GM23338 (cell line): ENCODE measurements around the gene OBSCN. TPM values are rescaled to one million over a fixed set of nuclear protein-coding genes. Genes with fewer than 3 reads are reported as not detected.

Experiments
- ATAC-seq: fragments of 200-7000 bp; cut with Tn5 transposase; 3 replicates; pipeline ENCODE4 v1.9.1; 2020
- DNase-seq: peaks from one replicate; pipeline ENCODE4 v3.0.0-alpha.2; 2015; ENCODE audit warnings: low spot score
- H2AFZ ChIP-seq: fragments of 200-600 bp; sonication (generic); 2 replicates; pipeline ENCODE4 v1.8.0; 2016; ENCODE audit warnings: antibody characterized with exemption, mild to moderate bottlenecking, moderate library complexity
- H3F3A ChIP-seq: fragments of 200-600 bp; sonication (generic); replicated peaks from 2 replicates; pipeline ENCODE4 v1.8.0; 2017; ENCODE audit warnings: antibody characterized with exemption, mixed run types, low read depth
- H3K27ac ChIP-seq: fragments of 200-600 bp; sonication (generic); 2 replicates; pipeline ENCODE4 v1.6.1; 2016; ENCODE audit warnings: low read depth
- H3K27me3 ChIP-seq: fragments of 200-600 bp; sonication (generic); 2 replicates; pipeline ENCODE4 v1.8.0; 2016; ENCODE audit warnings: mild to moderate bottlenecking, mixed run types, moderate library complexity; ENCODE audit not compliant: insufficient read depth
- H3K36me3 ChIP-seq: fragments of 200-600 bp; sonication (generic); 2 replicates; pipeline ENCODE4 v1.8.0; 2016; ENCODE audit warnings: mild to moderate bottlenecking; ENCODE audit not compliant: insufficient read depth
- H3K4me1 ChIP-seq: fragments of 200-600 bp; sonication (generic); 2 replicates; pipeline ENCODE4 v1.8.0; 2016; ENCODE audit warnings: mild to moderate bottlenecking, moderate library complexity; ENCODE audit not compliant: insufficient read depth
- H3K4me2 ChIP-seq: fragments of 200-600 bp; sonication (generic); 2 replicates; pipeline ENCODE4 v1.7.1; 2017; ENCODE audit warnings: mixed run types
- H3K4me3 ChIP-seq: fragments of 200-600 bp; sonication (generic); 2 replicates; pipeline ENCODE4 v1.6.1; 2016; ENCODE audit warnings: mixed run types
- H3K79me2 ChIP-seq: fragments of 200-600 bp; sonication (generic); replicated peaks from 2 replicates; pipeline ENCODE4 v1.8.0; 2017; ENCODE audit warnings: mild to moderate bottlenecking; ENCODE audit not compliant: insufficient read depth
- H3K9me2 ChIP-seq: fragments of 200-600 bp; sonication (generic); 2 replicates; pipeline ENCODE4 v1.8.0; 2017; ENCODE audit not compliant: insufficient read depth
- H4K20me1 ChIP-seq: fragments of 200-600 bp; sonication (generic); replicated peaks from 2 replicates; pipeline ENCODE4 v1.8.0; 2017; ENCODE audit warnings: mild to moderate bottlenecking; ENCODE audit not compliant: insufficient read depth
- H3K27ac Mint-ChIP-seq: 2 replicates; pipeline ENCODE4 v1.8.0; 2020; ENCODE audit warnings: inconsistent platforms, mild to moderate bottlenecking, moderate library complexity, mixed read lengths
- H3K27me3 Mint-ChIP-seq: 3 replicates; pipeline ENCODE4 v1.8.0; 2022; ENCODE audit warnings: low read depth, mild to moderate bottlenecking, moderate library complexity, mixed read lengths, inconsistent platforms; ENCODE audit not compliant: insufficient read depth, poor library complexity
- H3K36me3 Mint-ChIP-seq: 3 replicates; pipeline ENCODE4 v1.8.0; 2021; ENCODE audit warnings: low read depth, mild to moderate bottlenecking, inconsistent platforms, moderate library complexity, mixed read lengths
- H3K4me1 Mint-ChIP-seq: 3 replicates; pipeline ENCODE4 v1.8.0; 2020; ENCODE audit warnings: mild to moderate bottlenecking, inconsistent platforms, mixed read lengths
- H3K4me3 Mint-ChIP-seq: 3 replicates; pipeline ENCODE4 v1.8.0; 2021; ENCODE audit warnings: moderate library complexity, mild to moderate bottlenecking, inconsistent platforms, mixed read lengths
- H3K9me3 Mint-ChIP-seq: 3 replicates; pipeline ENCODE4 v1.8.0; 2020; ENCODE audit warnings: moderate library complexity, mild to moderate bottlenecking, inconsistent platforms, mixed read lengths
- CREB1 ChIP-seq: fragments of 250-450 bp; sonication (Bioruptor Pico); IDR thresholded peaks from 2 replicates; pipeline ENCODE4 v1.5.0; 2020; ENCODE audit warnings: low read depth, mild to moderate bottlenecking, moderate library complexity
- CTCF ChIP-seq, 2 experiments: fragments of 200-600 bp in 1 of 2; sonication (generic) in 1 of 2; conservative IDR thresholded peaks; 2 replicates each; pipeline versions ENCODE4 v1.5.1 to v1.6.1; 2016 to 2017; ENCODE audit warnings: antibody characterized with exemption in 2 of 2, low read depth in 2 of 2, mild to moderate bottlenecking in 2 of 2, moderate library complexity in 1 of 2
- EZH2 ChIP-seq: fragments of 200-600 bp; sonication (generic); IDR thresholded peaks from one replicate; pipeline ENCODE4 v1.8.0; 2017; ENCODE audit warnings: antibody characterized with exemption, mild to moderate bottlenecking, low read depth; ENCODE audit not compliant: unreplicated experiment
- EZH2phosphoT487 ChIP-seq: fragments of 200-600 bp; sonication (generic); IDR thresholded peaks from one replicate; pipeline ENCODE4 v1.8.1; 2018; ENCODE audit warnings: antibody characterized with exemption; ENCODE audit not compliant: unreplicated experiment
- JUNB ChIP-seq: IDR thresholded peaks from one replicate; pipeline ENCODE4 v1.6.1; 2016; ENCODE audit warnings: antibody characterized with exemption; ENCODE audit not compliant: unreplicated experiment
- REST ChIP-seq: IDR thresholded peaks from one replicate; pipeline ENCODE4 v1.6.1; 2018; ENCODE audit warnings: antibody characterized with exemption; ENCODE audit not compliant: unreplicated experiment
- ZNF114 ChIP-seq: fragments of 250-450 bp; sonication (Bioruptor Pico); IDR thresholded peaks from 2 replicates; pipeline ENCODE4 v1.5.0; 2020; ENCODE audit warnings: mild to moderate bottlenecking, moderate library complexity
- ZNF462 ChIP-seq: fragments of 250-450 bp; sonication (Bioruptor Pico); IDR thresholded peaks from 2 replicates; pipeline ENCODE4 v1.5.0; 2020; ENCODE audit warnings: mild to moderate bottlenecking, moderate library complexity
- polyA plus RNA-seq: library from polyadenylated mRNA; unstranded; fragments of >200 nt; fragmentation: Nextera tagmentation; extraction: Ambion mirVana; gene quantifications from 2 replicates; pipeline ENCODE4 v1.2.1, GENCODE V29; 2016
- total RNA-seq: library from RNA; depleted of rRNA; stranded (reverse); fragments of >200 nt; shearing (Covaris generic); gene quantifications from 2 replicates; pipeline ENCODE4 v1.2.3, GENCODE V29; 2014

The OBSCN gene
- total and polyA plus RNA-seq, 2 experiments from 2014 or later = 8.4 to 38.5 TPM

GRCh38 chr1:228258486-228258885, 50.6 kb downstream of the OBSCN start (continued):
- no peak for TF ChIP-seq CTCF (conservative IDR thresholded peaks at IDR 0.05; ENCODE audit: low read depth in 2 of 2)
- no peak for TF ChIP-seq ZNF114 (CRISPR knock-in tag)

GRCh38 chr1:228259368-228259894, 51.6 kb downstream of the OBSCN start:
- Mint-ChIP-seq H3K9me3 (peaks cover 10% of the 10 kb centered on the region), H3K27me3 (peaks cover 9% of the 10 kb centered on the region), H3K27ac (no peak overlapping the region), H3K4me3 (no peak overlapping the region), H3K36me3 (peaks cover 42% of the 10 kb centered on the region), H3K4me1 (no peaks in the 10 kb centered on the region; the same call in 2 of the 3 replicates)
- Histone ChIP-seq H3K27ac (no peak overlapping the region), H3K4me1 (no peaks in the 10 kb centered on the region), H4K20me1 (no peaks in the 10 kb centered on the region; the same call in 1 of the 2 replicates), H3K79me2 (no peaks in the 10 kb centered on the region), H3F3A (no peaks in the 10 kb centered on the region), H3K4me3 (no peak overlapping the region), H3K4me2 (no peak overlapping the region), H3K27me3 (no peaks in the 10 kb centered on the region), H3K36me3 (0 out of 2 replicates have a peak, but pooled peaks cover 3% of the 10 kb centered on the region), H3K9me2 (no peaks in the 10 kb centered on the region), H2AFZ (no peak overlapping the region)
- DNase-seq (no peak), ATAC-seq (no peak)
- no peak for TF ChIP-seq ZNF462 (CRISPR knock-in tag)
- TF ChIP-seq CREB1 (CRISPR knock-in tag) = no peak
- TF ChIP-seq ZNF114 (CRISPR knock-in tag) = no peak
- no peak for TF ChIP-seq JUNB
- no peak for TF ChIP-seq EZH2phosphoT487
- TF ChIP-seq EZH2 = no peak
- no peak for TF ChIP-seq CTCF (conservative IDR thresholded peaks at IDR 0.05; ENCODE audit: low read depth in 2 of 2)
- TF ChIP-seq REST = no peak
